Measurements from ENCODE around the gene WDFY4.

DNA sequence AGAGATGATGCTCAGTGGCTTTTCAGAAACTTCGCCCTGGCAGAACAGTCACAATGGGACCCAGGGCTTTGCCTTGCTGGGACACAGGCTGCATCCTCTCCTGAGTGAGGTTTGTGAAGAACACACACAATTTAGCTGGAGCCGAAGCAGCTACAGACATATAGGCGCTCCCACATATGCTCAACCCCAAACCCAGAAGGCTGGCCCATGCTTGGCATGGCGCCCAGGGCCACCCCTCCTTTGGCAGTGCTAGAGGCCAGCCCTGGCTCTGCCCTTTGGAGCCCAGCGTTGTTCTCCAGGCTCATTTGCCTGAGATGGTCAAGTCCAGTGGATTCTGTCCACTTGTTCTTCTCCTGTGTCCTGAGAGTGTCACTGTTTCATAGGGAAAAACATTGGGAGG is 94.4 kb downstream of the WDFY4 start:
- TF ChIP-seq POLR2AphosphoS5 (IDR thresholded peaks at IDR 0.05; ENCODE audit: low read depth, low read length) = no peak
- TF ChIP-seq, protein P1, sequence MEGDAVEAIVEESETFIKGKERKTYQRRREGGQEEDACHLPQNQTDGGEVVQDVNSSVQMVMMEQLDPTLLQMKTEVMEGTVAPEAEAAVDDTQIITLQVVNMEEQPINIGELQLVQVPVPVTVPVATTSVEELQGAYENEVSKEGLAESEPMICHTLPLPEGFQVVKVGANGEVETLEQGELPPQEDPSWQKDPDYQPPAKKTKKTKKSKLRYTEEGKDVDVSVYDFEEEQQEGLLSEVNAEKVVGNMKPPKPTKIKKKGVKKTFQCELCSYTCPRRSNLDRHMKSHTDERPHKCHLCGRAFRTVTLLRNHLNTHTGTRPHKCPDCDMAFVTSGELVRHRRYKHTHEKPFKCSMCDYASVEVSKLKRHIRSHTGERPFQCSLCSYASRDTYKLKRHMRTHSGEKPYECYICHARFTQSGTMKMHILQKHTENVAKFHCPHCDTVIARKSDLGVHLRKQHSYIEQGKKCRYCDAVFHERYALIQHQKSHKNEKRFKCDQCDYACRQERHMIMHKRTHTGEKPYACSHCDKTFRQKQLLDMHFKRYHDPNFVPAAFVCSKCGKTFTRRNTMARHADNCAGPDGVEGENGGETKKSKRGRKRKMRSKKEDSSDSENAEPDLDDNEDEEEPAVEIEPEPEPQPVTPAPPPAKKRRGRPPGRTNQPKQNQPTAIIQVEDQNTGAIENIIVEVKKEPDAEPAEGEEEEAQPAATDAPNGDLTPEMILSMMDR (IDR thresholded peaks at IDR 0.05) = no peak
- TF ChIP-seq FOSL2 (IDR thresholded peaks at IDR 0.05; ENCODE audit: borderline replicate concordance, low read depth) = no peak
- no peak for TF ChIP-seq NRF1 (IDR thresholded peaks at IDR 0.05; ENCODE audit: low read depth, low read length)
